K562 (cell line): ENCODE measurements around the gene SLC48A1. TPM values are rescaled to one million over a fixed set of nuclear protein-coding genes. Genes with fewer than 3 reads are reported as not detected.

Experiments
- NCOR1 ChIP-seq: fragments of 450-650 bp; IDR thresholded peaks from 2 replicates; pipeline ENCODE4 v1.6.1; 2016; ENCODE audit warnings: mild to moderate bottlenecking, moderate library complexity
- SAP30 ChIP-seq: fragments of 200-600 bp; sonication (generic); IDR thresholded peaks from 2 replicates; pipeline ENCODE4 v1.6.1; 2012; ENCODE audit warnings: borderline replicate concordance, low read depth, mild to moderate bottlenecking, moderate library complexity, low read length, control low read depth, inconsistent platforms; ENCODE audit not compliant: insufficient read depth, poor library complexity, severe bottlenecking
- TEAD1 ChIP-seq, 2 experiments: fragments of 450-650 bp in 1 of 2; sonication (generic) in 1 of 2; formaldehyde crosslinking; IDR thresholded peaks; 2 replicates each; pipeline versions ENCODE4 v1.4.0 to v1.8.0; 2020 to 2022; ENCODE audit warnings: mild to moderate bottlenecking in 2 of 2, missing genetic modification reagents in 1 of 2
- ZNF253 ChIP-seq: fragments of 250-450 bp; sonication (Bioruptor Pico); conservative IDR thresholded peaks from 2 replicates; pipeline ENCODE4 v1.6.1; 2021; ENCODE audit warnings: mild to moderate bottlenecking
- ZNF551 ChIP-seq: fragments of 250-450 bp; sonication (Bioruptor Pico); IDR thresholded peaks from 2 replicates; pipeline ENCODE4 v1.5.0; 2021; ENCODE audit warnings: mild to moderate bottlenecking, moderate library complexity
- ZNF592 ChIP-seq: fragments of 450-650 bp; IDR thresholded peaks from 2 replicates; pipeline ENCODE4 v1.6.1; 2017; ENCODE audit warnings: antibody characterized with exemption, mild to moderate bottlenecking
- polyA plus RNA-seq, 8 experiments: library from polyadenylated mRNA; depleted of rRNA in 4 of 8; stranded (reverse) in 5 of 8; unstranded in 3 of 8; fragments of >200 nt; fragmentation: Nextera tagmentation in 2 of 8; fragmentation: Illumina TruSeq in 1 of 8; extraction: Ambion mirVana in 2 of 8; extraction: Trizol in 1 of 8; gene quantifications; 2 replicates each; pipeline versions ENCODE4 v1.2.1 to v1.2.3, GENCODE V29; 2011 to 2014; ENCODE audit warnings: inconsistent platforms in 1 of 8, missing spikeins in 1 of 8
- total RNA-seq, 7 experiments: library from RNA; depleted of rRNA in 6 of 7; stranded (reverse); fragments of >200 nt in 6 of 7; fragmentation: Illumina TruSeq in 2 of 7; extraction: Trizol in 2 of 7; gene quantifications; 2 replicates each; pipeline versions ENCODE4 v1.2.1 to v1.2.3, GENCODE V29; 2011 to 2021; ENCODE audit warnings: low replicate concordance in 1 of 7
- TF ChIP-seq, protein P1 (sequence below): sonication (generic); formaldehyde crosslinking; IDR thresholded peaks from 2 replicates; pipeline ENCODE4 v1.8.0; 2023; ENCODE audit warnings: mild to moderate bottlenecking, missing genetic modification reagents
- TF ChIP-seq, protein P2 (sequence below), 2 experiments: fragments of 450-650 bp; IDR thresholded peaks; 2 replicates each; pipeline ENCODE4 v1.6.1; 2016; ENCODE audit warnings: mild to moderate bottlenecking in 2 of 2, borderline replicate concordance in 1 of 2, low read depth in 1 of 2, moderate library complexity in 1 of 2
- TF ChIP-seq, protein P3 (sequence below): fragments of 250-450 bp; sonication (Bioruptor Pico); IDR thresholded peaks from 2 replicates; pipeline ENCODE4 v1.5.1; 2021; ENCODE audit warnings: mild to moderate bottlenecking

The SLC48A1 gene
- total and polyA plus RNA-seq, 9 of the 15 experiments (the other 6 are each of a cell fraction or from before 2014, with no cell fraction given) = 10.7 to 37.5 (median 18.7) TPM

- TF ChIP-seq, protein P1, sequence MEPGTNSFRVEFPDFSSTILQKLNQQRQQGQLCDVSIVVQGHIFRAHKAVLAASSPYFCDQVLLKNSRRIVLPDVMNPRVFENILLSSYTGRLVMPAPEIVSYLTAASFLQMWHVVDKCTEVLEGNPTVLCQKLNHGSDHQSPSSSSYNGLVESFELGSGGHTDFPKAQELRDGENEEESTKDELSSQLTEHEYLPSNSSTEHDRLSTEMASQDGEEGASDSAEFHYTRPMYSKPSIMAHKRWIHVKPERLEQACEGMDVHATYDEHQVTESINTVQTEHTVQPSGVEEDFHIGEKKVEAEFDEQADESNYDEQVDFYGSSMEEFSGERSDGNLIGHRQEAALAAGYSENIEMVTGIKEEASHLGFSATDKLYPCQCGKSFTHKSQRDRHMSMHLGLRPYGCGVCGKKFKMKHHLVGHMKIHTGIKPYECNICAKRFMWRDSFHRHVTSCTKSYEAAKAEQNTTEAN (CRISPR knock-in tag) = no peak
- TF ChIP-seq ZNF253 (CRISPR knock-in tag) = no peak
- no peak for TF ChIP-seq ZNF551 (CRISPR knock-in tag)
- TF ChIP-seq, protein P2, sequence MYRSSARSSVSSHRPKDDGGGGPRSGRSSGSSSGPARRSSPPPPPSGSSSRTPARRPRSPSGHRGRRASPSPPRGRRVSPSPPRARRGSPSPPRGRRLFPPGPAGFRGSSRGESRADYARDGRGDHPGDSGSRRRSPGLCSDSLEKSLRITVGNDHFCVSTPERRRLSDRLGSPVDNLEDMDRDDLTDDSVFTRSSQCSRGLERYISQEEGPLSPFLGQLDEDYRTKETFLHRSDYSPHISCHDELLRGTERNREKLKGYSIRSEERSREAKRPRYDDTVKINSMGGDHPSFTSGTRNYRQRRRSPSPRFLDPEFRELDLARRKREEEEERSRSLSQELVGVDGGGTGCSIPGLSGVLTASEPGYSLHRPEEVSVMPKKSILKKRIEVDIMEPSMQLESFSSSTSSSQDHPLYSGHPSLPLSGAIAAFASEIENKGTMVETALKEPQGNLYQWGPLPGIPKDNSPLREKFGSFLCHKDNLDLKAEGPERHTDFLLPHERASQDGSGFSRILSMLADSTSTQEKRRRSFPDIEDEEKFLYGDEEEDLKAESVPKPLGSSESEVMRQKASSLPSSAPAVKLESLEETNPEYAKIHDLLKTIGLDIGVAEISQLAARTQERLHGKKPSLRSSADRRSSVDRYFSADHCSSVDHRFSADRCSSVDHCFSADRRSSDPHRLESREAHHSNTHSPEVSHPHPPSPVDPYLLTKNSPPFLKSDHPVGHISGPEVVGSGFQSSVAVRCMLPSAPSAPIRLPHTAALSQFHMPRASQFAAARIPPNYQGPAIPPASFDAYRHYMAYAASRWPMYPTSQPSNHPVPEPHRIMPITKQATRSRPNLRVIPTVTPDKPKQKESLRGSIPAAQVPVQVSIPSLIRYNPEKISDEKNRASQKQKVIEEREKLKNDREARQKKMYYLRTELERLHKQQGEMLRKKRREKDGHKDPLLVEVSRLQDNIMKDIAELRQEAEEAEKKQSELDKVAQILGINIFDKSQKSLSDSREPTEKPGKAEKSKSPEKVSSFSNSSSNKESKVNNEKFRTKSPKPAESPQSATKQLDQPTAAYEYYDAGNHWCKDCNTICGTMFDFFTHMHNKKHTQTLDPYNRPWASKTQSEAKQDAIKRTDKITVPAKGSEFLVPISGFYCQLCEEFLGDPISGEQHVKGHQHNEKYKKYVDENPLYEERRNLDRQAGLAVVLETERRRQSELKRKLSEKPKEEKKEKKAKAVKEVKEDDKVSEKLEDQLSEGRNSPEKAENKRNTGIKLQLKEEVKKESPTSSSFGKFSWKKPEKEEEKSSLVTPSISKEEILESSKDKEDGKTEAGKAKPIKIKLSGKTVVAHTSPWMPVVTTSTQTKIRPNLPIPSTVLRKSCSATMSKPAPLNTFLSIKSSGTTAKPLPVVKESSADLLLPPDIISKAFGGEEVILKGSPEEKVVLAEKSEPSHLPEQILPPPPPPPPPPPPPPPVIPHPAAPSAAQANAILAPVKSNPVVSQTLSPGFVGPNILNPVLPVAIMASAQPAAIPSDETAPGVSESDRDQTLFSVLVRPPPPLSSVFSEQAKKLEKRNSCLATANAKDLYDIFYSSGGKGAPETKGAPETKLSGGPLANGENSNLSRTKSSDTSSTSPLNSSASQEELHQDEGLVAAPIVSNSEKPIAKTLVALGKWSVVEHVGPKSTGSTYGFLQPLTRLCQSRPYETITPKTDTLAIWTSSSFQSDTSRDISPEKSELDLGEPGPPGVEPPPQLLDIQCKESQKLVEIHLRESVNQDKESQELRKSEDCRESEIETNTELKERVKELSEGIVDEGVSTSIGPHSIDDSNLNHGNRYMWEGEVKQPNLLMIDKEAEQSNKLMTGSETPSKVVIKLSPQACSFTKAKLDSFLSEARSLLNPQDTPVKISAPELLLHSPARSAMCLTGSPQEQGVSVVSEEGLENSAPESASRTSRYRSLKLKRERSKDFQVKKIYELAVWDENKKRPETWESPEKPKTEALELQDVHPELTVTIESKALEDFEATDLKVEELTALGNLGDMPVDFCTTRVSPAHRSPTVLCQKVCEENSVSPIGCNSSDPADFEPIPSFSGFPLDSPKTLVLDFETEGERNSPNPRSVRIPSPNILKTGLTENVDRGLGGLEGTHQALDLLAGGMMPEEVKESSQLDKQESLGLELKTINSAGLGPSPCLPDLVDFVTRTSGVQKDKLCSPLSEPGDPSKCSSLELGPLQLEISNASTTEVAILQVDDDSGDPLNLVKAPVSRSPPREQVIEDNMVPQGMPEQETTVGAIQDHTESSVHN (IDR thresholded peaks at IDR 0.05; ENCODE audit: borderline replicate concordance in 1 of 2, low read depth in 1 of 2) = no peak
- TF ChIP-seq TEAD1 (CRISPR knock-in tag; IDR thresholded peaks at IDR 0.05) = peak in 1 of 2 experiments; percentile 67; a peak in 2 of 4 replicates
- TF ChIP-seq SAP30 = peak; percentile 80
- TF ChIP-seq ZNF592 = peak; percentile 18; the same call in 1 of the 2 replicates
- TF ChIP-seq NCOR1 = no peak
- TF ChIP-seq, protein P3, sequence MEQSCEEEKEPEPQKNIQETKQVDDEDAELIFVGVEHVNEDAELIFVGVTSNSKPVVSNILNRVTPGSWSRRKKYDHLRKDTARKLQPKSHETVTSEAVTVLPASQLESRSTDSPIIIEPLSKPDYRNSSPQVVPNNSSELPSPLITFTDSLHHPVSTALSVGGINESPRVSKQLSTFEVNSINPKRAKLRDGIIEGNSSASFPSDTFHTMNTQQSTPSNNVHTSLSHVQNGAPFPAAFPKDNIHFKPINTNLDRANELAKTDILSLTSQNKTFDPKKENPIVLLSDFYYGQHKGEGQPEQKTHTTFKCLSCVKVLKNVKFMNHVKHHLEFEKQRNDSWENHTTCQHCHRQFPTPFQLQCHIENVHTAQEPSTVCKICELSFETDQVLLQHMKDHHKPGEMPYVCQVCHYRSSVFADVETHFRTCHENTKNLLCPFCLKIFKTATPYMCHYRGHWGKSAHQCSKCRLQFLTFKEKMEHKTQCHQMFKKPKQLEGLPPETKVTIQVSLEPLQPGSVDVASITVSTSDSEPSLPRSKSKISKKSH = no peak
Measured at GRCh38 chr12:47758834-47759690, 14.0 kb upstream of the SLC48A1 start, which contains the start of gene RAPGEF3 (continued).
